Esophagus (tissue), 2 donors: ENCODE data around the gene FNDC3B. TPM values are rescaled to one million over a fixed set of nuclear protein-coding genes. Genes with fewer than 3 reads are reported as not detected.

Experiments
- H3K27ac ChIP-seq, 2 donors: one replicate each; pipeline ENCODE4 v1.5.1; 2013; ENCODE audit warnings: low read depth in 2 of 2, mild to moderate bottlenecking in 2 of 2, inconsistent platforms in 1 of 2, low read length in 1 of 2, moderate library complexity in 1 of 2
- H3K27me3 ChIP-seq, 2 donors: one replicate each; pipeline ENCODE4 v1.6.1; 2013; ENCODE audit warnings: low read length in 2 of 2, control low read depth in 1 of 2, mild to moderate bottlenecking in 1 of 2; ENCODE audit not compliant: insufficient read depth in 2 of 2, control insufficient read depth in 1 of 2
- H3K36me3 ChIP-seq, 2 donors: one replicate each; pipeline ENCODE4 v1.6.1; 2013; ENCODE audit warnings: low read length in 1 of 2; ENCODE audit not compliant: control insufficient read depth in 2 of 2, insufficient read depth in 2 of 2
- H3K4me1 ChIP-seq, 2 donors: one replicate each; pipeline ENCODE4 v1.6.1; 2013; ENCODE audit warnings: low read length in 1 of 2; ENCODE audit not compliant: control insufficient read depth in 2 of 2, insufficient read depth in 2 of 2
- H3K4me3 ChIP-seq, 2 donors: one replicate each; pipeline ENCODE4 v1.5.1; 2013; ENCODE audit warnings: low read length in 2 of 2, mild to moderate bottlenecking in 2 of 2, low read depth in 1 of 2, moderate library complexity in 1 of 2
- H3K9me3 ChIP-seq, 2 donors: one replicate each; pipeline ENCODE4 v1.6.1; 2013; ENCODE audit warnings: mild to moderate bottlenecking in 2 of 2, low read depth in 1 of 2, low read length in 1 of 2, moderate library complexity in 1 of 2; ENCODE audit not compliant: control insufficient read depth in 2 of 2, insufficient read depth in 1 of 2
- whole genome bisulfite sequencing, 2 donors: extraction: QIAGEN DNeasy Blood & Tissue Kit; methylation state at CpG; one replicate each; pipeline ENCODE4 v1.1.7; 2013; 5-methylcytosine and 5-hydroxymethylcytosine counted together
- polyA plus RNA-seq, 2 donors: library from polyadenylated mRNA; stranded (reverse); fragments of 200-250 nt; gene quantifications; one replicate each; pipeline ENCODE4 v1.2.3, GENCODE V29; 2013
- donor health status: healthy with polysubstance abuse.
- donor health status: Bipolar disorder and iron deficiency.

Gene FNDC3B
- polyA plus RNA-seq, 2 donors: 2.8 to 3.3 TPM

DNA sequence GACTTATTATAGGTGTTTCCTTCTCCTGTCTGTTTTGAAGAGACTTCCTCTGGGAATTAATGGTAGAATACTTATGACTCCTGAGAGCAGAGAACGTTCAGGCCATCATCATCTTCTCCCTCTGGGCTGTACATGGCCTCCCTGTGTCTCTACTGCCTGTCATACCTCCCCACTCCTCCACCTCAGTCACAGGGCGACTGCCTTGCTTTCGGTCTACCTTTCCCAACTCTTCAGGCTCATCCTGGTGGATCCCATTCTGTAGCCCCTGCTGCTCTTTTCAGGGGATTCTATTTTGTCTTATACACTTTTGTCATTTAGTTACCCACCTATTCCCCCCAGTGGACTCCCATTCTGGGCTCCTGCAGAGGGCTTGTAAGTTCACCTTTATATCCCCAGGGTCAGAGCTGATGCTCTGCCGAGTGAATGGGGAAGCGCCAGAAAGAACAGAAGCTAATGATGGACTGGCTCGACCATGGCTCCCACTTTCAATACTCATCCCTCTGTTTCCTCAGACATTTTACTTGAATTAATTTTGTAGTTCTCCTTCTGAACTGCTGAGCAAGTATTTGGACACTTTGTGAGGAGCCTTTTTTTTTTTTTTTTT lies 28.6 kb downstream of the FNDC3B start:
- Histone ChIP-seq H3K27me3 (no peaks in the 10 kb centered on the region), H3K27ac (no peak overlapping the region), H3K36me3 (no peaks in the 10 kb centered on the region), H3K9me3 (no peaks in the 10 kb centered on the region), H3K4me3 (no peak overlapping the region), H3K4me1 (no peaks in the 10 kb centered on the region)
- 80 to 85% methylated on average over 6 of the region's 6 CpGs for WGBS, 2 donors

GRCh38 chr3:172068977-172069376 lies 29.6 kb downstream of the FNDC3B start:
- H3K9me3 ChIP-seq: no peaks in the 10 kb centered on the region
- peaks cover 0 to under 1% of the 10 kb centered on the region in 2 donors for H3K4me1 ChIP-seq
- H3K27ac ChIP-seq: no peak overlapping the region
- no peak overlapping the region for H3K4me3 ChIP-seq
- 62 to 74% methylated on average over 4 of the region's 4 CpGs for WGBS, 2 donors
- no peaks in the 10 kb centered on the region for H3K27me3 ChIP-seq
- H3K36me3 ChIP-seq: no peaks in the 10 kb centered on the region

GRCh38 chr3:172069478-172069877 lies 30.1 kb downstream of the FNDC3B start:
- Histone ChIP-seq H3K9me3 (no peaks in the 10 kb centered on the region), H3K4me3 (no peak overlapping the region), H3K36me3 (no peaks in the 10 kb centered on the region), H3K27me3 (no peaks in the 10 kb centered on the region), H3K27ac (no peak overlapping the region), H3K4me1 (peaks cover 0 to 2% of the 10 kb centered on the region in 2 donors)
- WGBS, 2 donors: 86 to 87% methylated on average over 3 of the region's 3 CpGs

- Histone ChIP-seq H3K36me3 (no peaks in the 10 kb centered on the region), H3K27me3 (no peaks in the 10 kb centered on the region), H3K4me3 (no peak overlapping the region), H3K9me3 (no peaks in the 10 kb centered on the region), H3K27ac (no peak overlapping the region), H3K4me1 (peaks cover 0 to 2% of the 10 kb centered on the region in 2 donors)
- 74 to 81% methylated on average over 6 of the region's 6 CpGs for WGBS, 2 donors
These were observed 30.9 kb downstream of the FNDC3B start for GRCh38 chr3:172070269-172070668.

DNA sequence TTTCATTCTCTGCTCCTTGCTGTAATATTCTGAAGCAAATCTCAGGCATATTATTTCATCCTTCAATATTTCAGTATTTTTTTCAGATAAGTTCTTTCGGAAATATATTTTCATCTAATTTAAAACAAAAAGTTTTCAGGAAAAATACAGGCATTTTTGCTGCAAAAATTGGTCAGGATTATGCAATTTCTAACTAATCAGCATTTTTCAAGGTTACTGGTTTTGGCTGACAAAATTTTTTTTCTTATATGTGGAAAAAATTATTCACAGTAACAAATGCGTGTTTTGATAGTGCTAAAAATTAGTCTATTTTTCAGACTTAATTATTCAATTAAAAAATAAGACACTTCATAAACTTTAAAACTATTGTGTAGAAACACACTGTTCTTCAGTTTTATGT lies 31.4 kb downstream of the FNDC3B start:
- H3K4me3 ChIP-seq: no peak overlapping the region
- WGBS, 2 donors: 73 to 91% methylated on average over 2 of the region's 2 CpGs
- H3K36me3 ChIP-seq: no peaks in the 10 kb centered on the region
- H3K9me3 ChIP-seq: no peaks in the 10 kb centered on the region
- peaks cover 0 to 2% of the 10 kb centered on the region in 2 donors for H3K4me1 ChIP-seq
- no peaks in the 10 kb centered on the region for H3K27me3 ChIP-seq
- no peak overlapping the region for H3K27ac ChIP-seq

DNA sequence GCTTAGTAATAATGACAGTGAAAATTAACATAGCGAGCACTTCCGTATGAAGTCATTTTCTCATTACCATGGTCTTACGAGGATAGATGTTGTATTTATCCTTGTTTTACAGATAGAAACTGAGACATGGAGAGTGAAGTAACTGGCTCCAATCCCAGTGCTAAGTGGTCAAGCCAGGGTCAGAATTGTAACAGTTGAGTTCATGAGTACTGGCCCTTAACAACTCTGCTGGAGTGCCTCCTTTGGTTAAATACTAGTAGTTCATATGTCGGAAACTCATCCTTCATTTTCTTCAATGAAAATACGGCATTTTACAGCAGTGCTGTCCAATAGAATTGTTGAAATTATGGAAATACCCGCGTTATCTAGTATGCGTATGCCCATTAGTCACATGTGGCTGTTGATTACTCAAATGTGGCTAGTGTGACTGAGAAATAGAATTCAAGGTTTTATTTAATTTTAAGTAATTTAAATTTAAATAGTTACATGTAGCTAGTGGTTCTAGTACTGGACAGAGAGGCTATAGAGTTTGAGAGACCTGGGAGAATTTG lies 32.5 kb downstream of the FNDC3B start:
- no peaks in the 10 kb centered on the region for H3K9me3 ChIP-seq
- no peak overlapping the region for H3K27ac ChIP-seq
- peaks cover 0 to 2% of the 10 kb centered on the region in 2 donors for H3K4me1 ChIP-seq
- WGBS, 2 donors: 88 to 93% methylated on average over 8 of the region's 8 CpGs
- H3K36me3 ChIP-seq: no peaks in the 10 kb centered on the region
- H3K4me3 ChIP-seq: no peak overlapping the region
- no peaks in the 10 kb centered on the region for H3K27me3 ChIP-seq

DNA sequence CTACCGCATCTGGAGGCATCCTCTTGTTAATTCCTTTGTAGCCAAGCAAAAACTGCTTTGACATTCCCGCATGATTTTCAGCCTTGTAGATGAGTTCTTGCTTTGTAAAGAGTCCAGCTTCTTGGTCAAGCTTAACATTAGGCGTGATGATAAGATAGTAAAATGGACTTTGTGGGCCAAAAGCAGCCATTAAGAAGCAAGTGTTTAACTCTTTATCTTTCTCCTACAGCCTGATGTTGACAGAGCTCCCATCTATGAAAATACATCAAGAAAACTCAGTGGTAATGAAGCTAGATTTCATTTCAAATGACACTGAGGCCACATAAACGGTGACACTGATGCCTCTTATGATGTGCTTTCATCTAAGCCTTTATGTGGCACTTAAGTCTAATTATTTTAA lies 33.2 kb downstream of the FNDC3B start:
- H3K4me1 ChIP-seq: peaks cover 0 to 2% of the 10 kb centered on the region in 2 donors
- H3K27me3 ChIP-seq: no peaks in the 10 kb centered on the region
- no peak overlapping the region for H3K4me3 ChIP-seq
- H3K27ac ChIP-seq: no peak overlapping the region
- WGBS, 2 donors: 84 to 96% methylated on average over 4 of the region's 4 CpGs
- no peaks in the 10 kb centered on the region for H3K36me3 ChIP-seq
- H3K9me3 ChIP-seq: no peaks in the 10 kb centered on the region

DNA sequence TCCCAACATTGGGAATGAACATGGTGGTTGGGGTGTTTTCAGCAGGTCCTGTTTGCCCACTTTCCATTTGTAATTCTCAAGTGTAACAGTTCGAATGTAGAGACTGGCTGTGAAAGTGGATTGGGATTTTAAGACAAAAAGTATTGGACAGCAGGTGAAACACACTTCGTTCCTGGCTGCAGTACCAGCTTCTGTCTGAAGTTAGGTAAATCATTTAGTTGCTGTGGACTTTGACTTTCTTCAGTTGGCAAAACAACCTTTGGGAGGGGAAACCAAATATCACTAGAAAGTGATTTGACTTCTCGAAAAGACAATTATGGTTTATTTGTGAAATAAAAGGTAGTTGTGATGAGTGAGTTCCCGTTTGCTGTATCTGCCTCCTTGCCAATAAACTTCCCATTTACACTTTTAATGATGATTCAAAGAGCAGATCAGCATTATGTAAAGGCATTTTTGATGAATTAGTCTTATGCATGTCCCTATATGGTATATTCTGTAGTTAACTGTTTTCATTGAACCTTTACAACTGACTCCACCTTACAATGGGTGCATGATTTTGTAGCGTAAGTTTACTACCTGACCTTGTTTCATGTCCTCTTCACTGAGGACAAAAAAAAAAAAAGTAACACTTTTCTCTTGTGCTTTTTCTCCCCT lies 34.0 kb downstream of the FNDC3B start:
- Histone ChIP-seq H3K27ac (no peak overlapping the region), H3K9me3 (no peaks in the 10 kb centered on the region), H3K36me3 (no peaks in the 10 kb centered on the region), H3K27me3 (no peaks in the 10 kb centered on the region), H3K4me3 (no peak overlapping the region), H3K4me1 (peaks cover 0 to 2% of the 10 kb centered on the region in 2 donors)
- WGBS, 2 donors: 70 to 89% methylated on average over 5 of the region's 5 CpGs

DNA sequence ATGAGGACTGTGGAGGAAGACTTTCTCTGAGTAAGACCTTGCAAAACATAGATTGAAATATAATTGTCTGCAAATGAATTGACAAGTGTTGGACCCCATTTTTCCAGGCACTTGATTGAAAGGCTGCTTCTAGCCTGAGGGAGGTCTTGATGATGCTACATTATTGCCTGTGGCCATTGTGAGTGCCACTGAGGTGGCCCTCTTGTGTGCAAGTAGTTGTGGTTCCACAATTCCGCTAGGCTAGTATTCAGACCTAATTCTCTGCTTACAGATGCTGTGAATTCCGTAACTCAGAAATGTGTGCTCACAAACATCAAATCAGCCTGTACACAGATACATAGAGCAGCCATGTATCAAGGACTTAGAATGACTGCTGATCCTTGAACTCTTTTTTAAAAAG lies 34.7 kb downstream of the FNDC3B start:
- Histone ChIP-seq H3K4me3 (no peak overlapping the region), H3K9me3 (no peaks in the 10 kb centered on the region), H3K4me1 (peaks cover 0 to 2% of the 10 kb centered on the region in 2 donors), H3K27ac (no peak overlapping the region), H3K27me3 (no peaks in the 10 kb centered on the region), H3K36me3 (no peaks in the 10 kb centered on the region)
- WGBS, 2 donors: 84 to 95% methylated on average over 2 of the region's 2 CpGs

DNA sequence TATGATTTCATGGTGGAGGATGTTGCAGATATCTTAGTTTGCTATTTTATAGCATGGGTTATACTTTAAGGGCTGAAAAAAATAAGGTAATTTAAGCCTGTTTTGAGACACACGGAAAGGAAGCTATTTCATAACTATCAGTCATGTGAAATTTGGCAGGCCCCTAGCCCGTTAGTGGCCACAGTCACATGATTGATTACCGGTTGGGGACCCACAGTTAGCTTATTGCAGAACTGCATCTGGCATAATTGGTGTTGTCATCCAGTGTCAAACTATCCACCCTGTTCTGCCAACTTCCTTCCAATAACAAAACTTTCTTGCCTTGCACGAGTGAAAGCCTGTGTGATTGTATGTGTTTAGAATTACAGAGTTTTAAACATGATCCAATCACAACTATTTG lies 35.2 kb downstream of the FNDC3B start:
- Histone ChIP-seq H3K4me3 (no peak overlapping the region), H3K9me3 (no peaks in the 10 kb centered on the region), H3K27ac (peak overlapping the region in 1 of 2 donors; percentile 21), H3K27me3 (no peaks in the 10 kb centered on the region), H3K36me3 (no peaks in the 10 kb centered on the region), H3K4me1 (peaks cover 0 to 2% of the 10 kb centered on the region in 2 donors)
- 45% methylated on average over 4 of the region's 4 CpGs for WGBS, 2 donors
